H1 (cell line): Measurements from ENCODE around the gene HNRNPU. TPM values are rescaled to one million over a fixed set of nuclear protein-coding genes. Genes with fewer than 3 reads are reported as not detected.

Source experiments
- CTCF ChIA-PET: fragments of 300-600 bp; sonication (Branson Sonifier 250); formaldehyde crosslinking; loops from one replicate; lab custom pipeline; 2021; ENCODE audit not compliant: partially characterized antibody; lab: Charles Lee
- POLR2A ChIA-PET: fragments of 300-600 bp; sonication (Branson Sonifier 250); formaldehyde crosslinking; loops from one replicate; lab custom pipeline; 2021; ENCODE audit warnings: inconsistent platforms; ENCODE audit not compliant: partially characterized antibody; lab: Charles Lee
- DNase-seq, 2 experiments: peaks; one replicate each; pipeline versions ENCODE4 v3.0.0 to v3.0.0-alpha.2; 2010 to 2022; ENCODE audit warnings: low spot score in 2 of 2, low read depth in 1 of 2, mixed read lengths in 1 of 2
- FAIRE-seq: peaks from 2 replicates; lab custom pipeline; 2011; peaks lifted over from hg19 to GRCh38; lab: Jason Lieb, UNC
- H2AFZ ChIP-seq: 2 replicates; pipeline ENCODE4 v1.8.1; 2012; ENCODE audit warnings: low read length, inconsistent platforms
- H2AK5ac ChIP-seq: 2 replicates; pipeline ENCODE4 v1.6.1; 2013; ENCODE audit warnings: low read depth, low read length
- H2BK120ac ChIP-seq: replicated peaks from 2 replicates; pipeline ENCODE3; 2013; ENCODE audit warnings: low read depth, low read length, inconsistent platforms
- H2BK12ac ChIP-seq: 2 replicates; pipeline ENCODE4 v1.6.1; 2013; ENCODE audit warnings: low read depth, low read length
- H2BK15ac ChIP-seq: 2 replicates; pipeline ENCODE4 v1.6.1; 2013; ENCODE audit warnings: low read length
- H2BK20ac ChIP-seq: 2 replicates; pipeline ENCODE4 v1.6.1; 2013; ENCODE audit warnings: low read length
- H2BK5ac ChIP-seq: 2 replicates; pipeline ENCODE4 v1.6.1; 2013; ENCODE audit warnings: low read depth, low read length
- H3K14ac ChIP-seq: 2 replicates; pipeline ENCODE4 v1.6.1; 2013; ENCODE audit warnings: inconsistent platforms; ENCODE audit not compliant: insufficient read length
- H3K18ac ChIP-seq: 2 replicates; pipeline ENCODE4 v1.6.1; 2013; ENCODE audit warnings: low read length; ENCODE audit errors: extremely low read depth
- H3K23ac ChIP-seq: 2 replicates; pipeline ENCODE4 v1.6.1; 2013; ENCODE audit warnings: inconsistent platforms; ENCODE audit not compliant: insufficient read length
- H3K23me2 ChIP-seq: 2 replicates; pipeline ENCODE4 v1.6.1; 2013; ENCODE audit warnings: low read depth, low read length
- H3K27ac ChIP-seq: 2 replicates; pipeline ENCODE4 v1.6.1; 2011; ENCODE audit warnings: low read depth, low read length, inconsistent platforms
- H3K27me3 ChIP-seq, 4 experiments: replicated peaks in 1 of 4; 1 replicate in 1 of 4; 2 replicates in 3 of 4; pipeline versions ENCODE4 v1.6.1 to v1.8.1; 2011 to 2013; ENCODE audit warnings: low read length in 3 of 4, mild to moderate bottlenecking in 3 of 4, inconsistent platforms in 2 of 4, mixed read lengths in 2 of 4, moderate library complexity in 1 of 4; ENCODE audit not compliant: control insufficient read depth in 3 of 4, insufficient read depth in 3 of 4; ENCODE audit errors: extremely low read depth in 1 of 4
- H3K36me3 ChIP-seq, 4 experiments: 2 replicates each; pipeline versions ENCODE4 v1.6.1 to v1.8.1; 2011 to 2013; ENCODE audit warnings: mild to moderate bottlenecking in 4 of 4, low read length in 3 of 4, moderate library complexity in 2 of 4, control low read depth in 1 of 4, inconsistent platforms in 1 of 4; ENCODE audit not compliant: insufficient read depth in 4 of 4, control insufficient read depth in 2 of 4
- H3K4ac ChIP-seq: replicated peaks from 2 replicates; pipeline ENCODE3; 2013; ENCODE audit warnings: low read length, low read depth, mixed read lengths, inconsistent platforms; ENCODE audit not compliant: insufficient read length
- H3K4me1 ChIP-seq, 4 experiments: replicated peaks in 1 of 4; 1 replicate in 1 of 4; 2 replicates in 3 of 4; pipeline versions ENCODE4 v1.6.1 to v1.8.1; 2011 to 2013; ENCODE audit warnings: low read length in 3 of 4, inconsistent platforms in 2 of 4, mixed read lengths in 1 of 4; ENCODE audit not compliant: insufficient read depth in 4 of 4, control insufficient read depth in 3 of 4
- H3K4me2 ChIP-seq, 2 experiments: 2 replicates each; pipeline versions ENCODE4 v1.6.1 to v1.8.1; 2011 to 2013; ENCODE audit warnings: low read depth in 2 of 2, low read length in 2 of 2, control low read depth in 1 of 2, inconsistent platforms in 1 of 2, mild to moderate bottlenecking in 1 of 2; ENCODE audit not compliant: insufficient read depth in 1 of 2
- H3K4me3 ChIP-seq, 4 experiments: fragments of 200-600, 300-600 bp in 1 of 4; sonication (generic), shearing (Covaris generic), sonication (Bioruptor Twin) in 1 of 4; 2 replicates each; pipeline versions ENCODE4 v1.5.1 to v1.8.1; 2011 to 2016; ENCODE audit warnings: low read length in 4 of 4, low read depth in 3 of 4, control low read depth in 2 of 4, inconsistent platforms in 2 of 4, mild to moderate bottlenecking in 2 of 4, mixed read lengths in 1 of 4, moderate library complexity in 1 of 4; ENCODE audit not compliant: insufficient read depth in 2 of 4; ENCODE audit errors: extremely low read depth in 1 of 4
- H3K56ac ChIP-seq: replicated peaks from 2 replicates; pipeline ENCODE3; 2013; ENCODE audit warnings: low read depth, mild to moderate bottlenecking, mixed read lengths, low read length, inconsistent platforms; ENCODE audit not compliant: insufficient read length
- H3K79me1 ChIP-seq: 2 replicates; pipeline ENCODE4 v1.6.1; 2013; ENCODE audit warnings: low read depth, low read length, control low read depth
- H3K79me2 ChIP-seq, 2 experiments: 2 replicates each; pipeline versions ENCODE4 v1.6.1 to v1.8.1; 2012 to 2013; ENCODE audit warnings: low read length in 2 of 2, mild to moderate bottlenecking in 2 of 2, inconsistent platforms in 1 of 2; ENCODE audit not compliant: insufficient read depth in 2 of 2, control insufficient read depth in 1 of 2
- H3K9ac ChIP-seq, 4 experiments: replicated peaks in 1 of 4; 1 replicate in 1 of 4; 2 replicates in 3 of 4; pipeline versions ENCODE4 v1.6.1 to v1.8.1; 2011 to 2013; ENCODE audit warnings: low read depth in 3 of 4, low read length in 3 of 4, control low read depth in 2 of 4, mild to moderate bottlenecking in 2 of 4, moderate library complexity in 2 of 4, inconsistent platforms in 1 of 4; ENCODE audit errors: extremely low read depth in 1 of 4
- H3K9me3 ChIP-seq, 2 experiments: 2 replicates each; pipeline versions ENCODE4 v1.6.1 to v1.8.1; 2012 to 2013; ENCODE audit warnings: mild to moderate bottlenecking in 2 of 2, moderate library complexity in 2 of 2, control low read depth in 1 of 2, inconsistent platforms in 1 of 2, low read depth in 1 of 2, low read length in 1 of 2, mixed read lengths in 1 of 2; ENCODE audit not compliant: insufficient read depth in 2 of 2
- H4K20me1 ChIP-seq, 2 experiments: replicated peaks in 1 of 2; 2 replicates each; pipeline versions ENCODE3 to v1.8.1; 2011 to 2013; ENCODE audit warnings: inconsistent platforms in 2 of 2, low read length in 2 of 2, mild to moderate bottlenecking in 1 of 2; ENCODE audit not compliant: insufficient read depth in 2 of 2, control insufficient read depth in 1 of 2
- H4K5ac ChIP-seq: 2 replicates; pipeline ENCODE4 v1.6.1; 2013; ENCODE audit warnings: low read length, low read depth, mixed read lengths, inconsistent platforms; ENCODE audit not compliant: insufficient read length
- H4K8ac ChIP-seq: 2 replicates; pipeline ENCODE4 v1.8.0; 2013; ENCODE audit warnings: mild to moderate bottlenecking, moderate library complexity, low read length, inconsistent platforms; ENCODE audit not compliant: insufficient read depth; ENCODE audit errors: extremely low read depth
- H4K91ac ChIP-seq: replicated peaks from 2 replicates; pipeline ENCODE3; 2013; ENCODE audit warnings: low read length, mixed read lengths, inconsistent platforms; ENCODE audit not compliant: insufficient read length
- GABPA ChIP-seq: IDR thresholded peaks from 2 replicates; pipeline ENCODE4 v1.6.1; 2011; ENCODE audit warnings: mild to moderate bottlenecking, low read length, moderate library complexity, borderline replicate concordance; ENCODE audit not compliant: insufficient read depth
- JUN ChIP-seq: IDR thresholded peaks from 2 replicates; pipeline ENCODE4 v1.6.1; 2011; ENCODE audit warnings: low read depth, mild to moderate bottlenecking, improper control_type of control experiment, low read length
- MAX ChIP-seq: IDR thresholded peaks from 2 replicates; pipeline ENCODE4 v1.6.1; 2012; ENCODE audit warnings: inconsistent platforms
- POLR2A ChIP-seq, 2 experiments: IDR thresholded peaks; 1 replicate in 1 of 2; 2 replicates in 1 of 2; pipeline ENCODE4 v1.6.1; 2011; ENCODE audit warnings: low read depth in 2 of 2, low read length in 2 of 2, mild to moderate bottlenecking in 2 of 2; ENCODE audit errors: control extremely low read depth in 1 of 2
- SP2 ChIP-seq: IDR thresholded peaks from 2 replicates; pipeline ENCODE4 v1.6.1; 2012; ENCODE audit warnings: mild to moderate bottlenecking, low read length, inconsistent platforms
- SUZ12 ChIP-seq: fragments of 200-600 bp; sonication (generic); IDR thresholded peaks from 2 replicates; pipeline ENCODE4 v1.6.1; 2012; ENCODE audit warnings: mild to moderate bottlenecking, inconsistent platforms, low read length, moderate library complexity, mixed read lengths
- whole genome bisulfite sequencing, 2 experiments: shearing (Covaris generic) in 1 of 2; methylation state at CpG; one replicate each; pipeline versions ENCODE4 v1.1.6 to v1.1.7; 2013 to 2015; ENCODE audit warnings: low lambda C conversion rate in 2 of 2, mixed read lengths in 2 of 2, inconsistent platforms in 1 of 2, low coverage in 1 of 2, missing lambda C conversion rate in 1 of 2; ENCODE audit not compliant: insufficient replicate concordance in 2 of 2, insufficient coverage in 1 of 2, insufficient read length in 1 of 2; ENCODE audit errors: extremely low coverage in 1 of 2, missing lambda C conversion rate in 1 of 2; 5-methylcytosine and 5-hydroxymethylcytosine counted together
- polyA plus RNA-seq, 7 experiments: library from polyadenylated mRNA; depleted of rRNA in 3 of 7; stranded (reverse) in 5 of 7; unstranded in 2 of 7; fragments of >200 nt in 5 of 7; fragments of 200-250 nt in 2 of 7; gene quantifications; 1 replicate in 5 of 7; 2 replicates in 1 of 7; 4 replicates in 1 of 7; pipeline versions ENCODE4 v1.2.1 to v1.2.3, GENCODE V29; 2011 to 2013; ENCODE audit warnings: missing spikeins in 2 of 7, mixed read lengths in 2 of 7
- total RNA-seq: library from RNA; stranded (reverse); fragmentation: NEBNext Ultra II Directional; extraction: Animal tissue kit (Norgen Biotek cat#: 25700); gene quantifications from 2 replicates; pipeline ENCODE4 v1.2.1, GENCODE V29; 2021

The HNRNPU gene
- total and polyA plus RNA-seq, 2 of the 8 experiments (the other 6 are each of a cell fraction or from before 2014, with no cell fraction given), result 95.6 to 606 TPM

GRCh38 chr1:244850896-244851295 is 13.4 kb downstream of the HNRNPU start:
- Histone ChIP-seq H3K23ac (no peak overlapping the region), H2BK12ac (no peak overlapping the region), H2AK5ac (no peak overlapping the region), H3K4me1 (no peaks in the 10 kb centered on the region)
- TF ChIP-seq JUN, result no peak
- TF ChIP-seq SUZ12, result no peak
- TF ChIP-seq MAX, result no peak
- TF ChIP-seq POLR2A (IDR thresholded peaks at IDR 0.05; ENCODE audit: control extremely low read depth in 1 of 2, low read depth in 2 of 2, low read length in 2 of 2), result 0 out of 3 replicates have a peak, but pooled peaks of 1 of the 2 experiments have one; percentile 18
- TF ChIP-seq GABPA, result no peak
- TF ChIP-seq SP2, result no peak
- TF ChIP-seq, all 59 proteins: peak for 1
- H3K18ac ChIP-seq, result no peak overlapping the region
- peaks cover 13 to 100% (median 60%) of the 10 kb centered on the region in 4 experiments for H3K36me3 ChIP-seq
- WGBS, 2 experiments, result 82% methylated on average over 2 of the region's 2 CpGs; no CpG with 5 or more reads in 1 of the 2 experiments
- H4K8ac ChIP-seq, result no peak overlapping the region
- DNase-seq (no peak), FAIRE-seq (no peak)
- peaks cover 0 to 38% of the 10 kb centered on the region in 2 experiments; a peak in 2 of 4 replicates for H3K79me2 ChIP-seq
- no peak overlapping the region for H3K4ac ChIP-seq
- no peak overlapping the region for H2AFZ ChIP-seq
- H3K23me2 ChIP-seq, result no peaks in the 10 kb centered on the region
- H3K4me3 ChIP-seq, result no peak overlapping the region
- no peak overlapping the region for H4K91ac ChIP-seq
- H3K9ac ChIP-seq, result no peak overlapping the region
- POLR2A ChIA-PET, result interaction anchor here (1.2 to 29.6 kb wide), 6 partner anchors 11 to 142 kb away, joined by 3 to 677 read pairs (median 3); partner anchors contain the start of genes COX20 and HNRNPU
- H3K79me1 ChIP-seq, result no peaks in the 10 kb centered on the region
- no peak overlapping the region for H2BK15ac ChIP-seq
- no peak overlapping the region for H2BK120ac ChIP-seq
- no peaks in the 10 kb centered on the region for H3K9me3 ChIP-seq
- H3K56ac ChIP-seq, result no peak overlapping the region
- H3K27me3 ChIP-seq, result no peaks in the 10 kb centered on the region
- CTCF ChIA-PET, result interaction anchor here (0.8 to 1.9 kb wide), 2 partner anchors 9 to 191 kb away, joined by 4 to 11 read pairs; no protein-coding TSS in a partner anchor
- H4K5ac ChIP-seq, result no peak overlapping the region
- H2BK5ac ChIP-seq, result no peak overlapping the region
- no peak overlapping the region for H3K27ac ChIP-seq
- peaks cover 0 to 3% of the 10 kb centered on the region in 2 experiments for H4K20me1 ChIP-seq
- no peak overlapping the region for H3K4me2 ChIP-seq
- no peak overlapping the region for H2BK20ac ChIP-seq
- no peak overlapping the region for H3K14ac ChIP-seq
